Ramos (cell line): ENCODE results near the gene GATA2.

ENCODE experiments used
- in situ Hi-C: fragments of 300-500 bp; cut with MboI; formaldehyde crosslinking; loops from one replicate; pipeline ENCODE4 v1.14.3; 2022; ENCODE audit warnings: low sequenced_read_pairs; ENCODE audit not compliant: unreplicated experiment

The GATA2 gene

GRCh38 chr3:128503751-128504532 is 10.9 kb upstream of the GATA2 start:
- in situ Hi-C loops = loop anchor here (25.0 kb wide), 1 partner anchor 417 kb away; no protein-coding TSS in a partner anchor

- in situ Hi-C loops = loop anchor here (25.0 kb wide), 1 partner anchor 416 kb away; no protein-coding TSS in a partner anchor
These were observed 10.2 kb upstream of the GATA2 start for GRCh38 chr3:128503164-128503651.

- in situ Hi-C loops = loop anchor here (25.0 kb wide), 1 partner anchor 415 kb away; no protein-coding TSS in a partner anchor
These were observed 9.7 kb upstream of the GATA2 start for GRCh38 chr3:128502712-128503111.

DNA sequence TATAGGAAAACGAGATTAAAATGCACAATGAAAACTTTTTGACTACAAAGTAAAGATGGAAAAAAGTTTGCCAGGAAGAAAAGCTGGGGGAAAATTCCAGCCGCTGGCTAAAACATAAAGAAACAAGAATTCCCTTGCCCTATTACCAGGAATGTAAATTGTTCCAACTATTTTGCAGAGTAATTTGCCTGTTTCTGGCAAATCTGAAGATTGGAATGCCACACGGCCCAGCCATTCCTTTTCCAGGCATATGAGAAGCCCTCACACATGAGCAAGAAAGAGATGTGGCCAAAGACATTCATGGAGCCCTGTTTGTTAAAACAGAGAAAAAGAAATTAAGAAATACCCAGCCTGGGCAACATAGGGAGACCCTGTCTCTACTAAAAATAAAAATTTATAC is 8.4 kb upstream of the GATA2 start:
- in situ Hi-C loops = loop anchor here (25.0 kb wide), 1 partner anchor 414 kb away; no protein-coding TSS in a partner anchor

DNA sequence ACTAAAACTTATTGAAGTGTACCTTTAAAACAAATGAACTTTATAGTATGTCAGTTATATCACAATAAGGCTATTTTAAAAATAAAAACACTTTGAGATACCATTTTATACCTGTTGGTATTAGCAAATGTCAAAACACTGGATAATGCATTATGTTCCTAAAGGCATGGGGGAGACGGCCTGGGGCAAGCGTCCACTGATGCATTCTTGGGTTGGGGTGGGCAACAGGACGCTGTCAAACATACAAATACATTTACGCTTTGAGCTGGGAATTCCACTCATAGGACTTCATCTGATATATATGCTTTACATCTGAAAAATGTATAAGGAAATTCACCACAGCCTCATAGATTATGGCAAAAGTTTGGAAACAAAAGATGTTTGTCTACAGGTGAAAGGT is 7.6 kb upstream of the GATA2 start:
- in situ Hi-C loops = loop anchor here (25.0 kb wide), 1 partner anchor 413 kb away; no protein-coding TSS in a partner anchor

DNA sequence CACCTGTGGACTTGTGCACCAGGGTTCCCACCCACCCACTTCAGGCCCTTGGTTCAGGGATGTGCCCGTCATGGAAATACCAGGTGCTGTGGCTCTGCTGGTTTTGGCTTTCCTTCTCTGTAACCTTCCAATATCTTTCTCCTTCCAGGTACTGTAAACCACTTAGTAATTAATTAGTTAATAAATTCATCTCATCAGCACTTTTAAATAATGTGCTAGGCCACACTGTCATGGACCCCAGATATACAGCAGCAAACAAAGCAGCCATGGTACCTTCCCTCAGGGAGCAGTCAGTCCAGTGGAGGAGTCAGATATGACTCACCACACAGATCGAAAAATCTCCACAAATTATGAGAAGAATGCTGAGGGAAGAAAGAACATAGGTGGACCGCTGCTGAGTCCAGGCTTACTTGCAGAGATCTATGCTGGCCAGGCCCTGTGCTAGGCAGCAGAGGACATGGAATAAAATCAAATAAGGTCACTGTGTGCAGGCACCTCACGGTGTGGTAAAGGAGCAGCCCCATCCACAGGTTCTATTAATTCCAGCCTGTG is 6.8 kb upstream of the GATA2 start:
- in situ Hi-C loops = loop anchor here (25.0 kb wide), 1 partner anchor 412 kb away; no protein-coding TSS in a partner anchor

DNA sequence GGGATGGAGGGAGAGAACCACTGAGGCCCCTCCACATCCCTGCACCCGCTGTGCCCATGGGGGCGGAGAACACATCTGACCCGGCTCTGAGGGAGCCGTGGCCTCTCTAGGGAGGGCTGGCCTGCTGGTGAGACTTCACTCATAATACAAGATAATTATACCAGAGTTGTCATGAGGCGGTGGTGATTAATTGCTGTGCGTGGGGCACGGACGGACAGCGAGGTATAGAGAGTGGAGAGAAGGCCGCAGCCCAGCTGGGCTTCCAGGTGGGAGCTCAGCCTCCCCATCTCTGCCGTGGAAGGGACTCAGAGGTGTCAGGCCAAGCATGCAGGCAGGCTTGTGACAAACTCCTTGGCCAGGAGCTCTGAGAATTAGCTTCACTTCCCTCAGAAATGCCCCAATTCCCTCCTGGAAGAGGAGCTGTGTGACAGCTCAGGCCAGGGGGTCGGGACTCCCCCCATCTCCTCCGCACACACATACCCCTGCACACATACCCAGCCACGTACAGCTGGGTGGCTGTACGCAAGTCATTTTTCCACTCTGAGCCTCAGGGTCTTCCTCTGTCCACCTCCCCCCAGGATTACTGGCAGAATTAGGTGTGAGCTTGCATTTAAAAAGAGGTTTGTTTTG is 6.0 kb upstream of the GATA2 start:
- in situ Hi-C loops = no loop called here

DNA sequence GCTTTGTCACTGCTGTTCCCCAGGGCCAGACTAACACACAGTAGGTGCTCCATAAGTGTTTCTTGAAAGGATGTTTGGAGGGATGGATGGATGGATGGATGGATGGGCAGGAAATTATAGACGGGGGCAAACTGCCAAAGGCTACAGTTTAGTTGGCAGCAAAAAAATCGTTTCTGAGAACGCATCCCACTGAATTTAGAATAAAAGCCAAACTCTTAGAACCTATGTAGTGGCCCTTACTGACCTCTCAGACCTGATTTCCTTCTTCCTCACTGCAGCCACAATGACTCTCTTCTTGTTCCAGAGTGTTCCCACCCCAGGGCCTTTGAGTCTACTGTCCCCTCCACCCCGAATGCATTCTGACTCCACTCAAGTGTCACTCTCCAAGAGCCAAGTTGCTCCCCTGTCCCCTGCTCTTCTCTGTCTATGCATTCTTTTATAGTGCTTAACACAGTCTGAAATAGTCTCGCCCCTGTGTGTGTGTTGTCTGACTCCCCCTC is 5.2 kb upstream of the GATA2 start:
- in situ Hi-C loops = no loop called here

DNA sequence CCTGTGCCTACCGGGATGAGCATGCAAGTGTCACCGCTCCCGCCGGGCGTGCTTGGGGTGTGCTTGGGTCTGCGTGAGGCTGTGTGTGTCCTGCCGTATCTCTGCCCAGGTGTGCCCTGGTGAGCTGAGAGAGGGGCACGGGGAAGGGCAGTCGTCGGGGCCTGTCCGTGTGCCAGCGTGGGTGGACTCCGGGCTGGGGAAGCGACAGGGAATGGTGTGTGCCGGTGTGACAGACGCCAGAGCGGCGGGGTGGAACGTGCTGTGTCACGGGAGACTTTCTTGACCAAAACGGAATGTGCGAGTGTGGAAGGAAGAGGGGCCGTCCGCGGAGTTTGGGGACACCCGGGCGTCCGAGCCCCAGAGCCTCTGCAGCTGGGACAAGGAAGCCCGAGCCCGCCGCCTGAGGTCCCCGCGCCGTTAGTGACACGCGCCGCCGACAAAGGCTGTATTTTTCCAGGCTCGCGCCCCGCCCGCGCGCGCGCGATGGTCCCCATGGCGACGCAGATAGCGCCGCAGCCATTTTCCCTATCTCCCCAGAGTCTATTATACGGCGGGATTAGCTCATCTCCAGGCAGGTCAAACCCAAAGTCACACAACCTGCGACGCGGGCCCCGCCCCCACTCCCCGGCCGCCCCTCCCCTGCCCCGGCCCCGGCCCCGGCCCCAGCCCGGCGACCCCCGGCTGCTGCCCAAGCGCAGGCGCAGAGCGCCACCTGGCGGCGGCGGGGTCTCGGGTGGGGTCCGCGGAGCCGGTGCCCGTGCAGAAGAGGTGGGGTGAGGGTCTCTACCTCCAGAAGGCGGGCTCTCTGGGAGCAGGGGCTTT is 4.5 kb upstream of the GATA2 start:
- in situ Hi-C loops = no loop called here

DNA sequence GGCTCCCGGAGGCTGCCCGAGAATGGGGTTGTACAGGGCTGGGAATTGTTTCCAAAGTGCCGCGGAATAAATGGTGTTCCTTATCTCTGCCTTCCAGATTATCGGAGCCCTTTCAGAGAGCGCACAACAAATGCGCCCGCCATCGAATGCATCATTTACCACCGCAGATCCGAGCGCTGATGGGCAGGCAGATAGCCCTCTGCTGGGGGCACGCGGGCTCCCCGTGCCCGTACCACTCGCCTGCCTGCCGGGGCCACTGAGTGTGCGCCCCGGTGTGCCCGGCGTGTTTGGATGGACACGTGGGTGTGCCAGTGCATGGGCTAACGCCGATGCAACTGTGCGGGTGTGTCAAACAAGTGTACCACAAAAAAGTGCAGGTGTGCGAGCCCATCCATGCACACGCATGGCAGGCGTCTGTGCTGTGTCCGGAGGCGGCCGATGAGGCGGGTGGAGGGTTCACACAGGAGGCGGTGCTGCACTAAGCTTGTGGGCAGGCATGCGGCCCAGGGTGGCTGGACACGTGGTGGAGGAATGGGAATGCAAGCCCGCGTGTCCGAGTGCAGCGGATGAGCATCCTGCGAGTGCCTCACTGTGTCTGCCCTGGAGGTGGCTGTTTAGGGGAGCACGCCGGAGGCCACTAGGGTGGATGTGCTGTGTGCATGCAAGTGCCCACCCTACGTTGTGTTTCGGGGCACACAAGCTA is 3.8 kb upstream of the GATA2 start:
- in situ Hi-C loops = no loop called here

GRCh38 chr3:128496019-128496601 is 3.1 kb upstream of the GATA2 start:
- in situ Hi-C loops = no loop called here

- in situ Hi-C loops = no loop called here
These were observed 2.5 kb upstream of the GATA2 start for GRCh38 chr3:128495435-128495970.

DNA sequence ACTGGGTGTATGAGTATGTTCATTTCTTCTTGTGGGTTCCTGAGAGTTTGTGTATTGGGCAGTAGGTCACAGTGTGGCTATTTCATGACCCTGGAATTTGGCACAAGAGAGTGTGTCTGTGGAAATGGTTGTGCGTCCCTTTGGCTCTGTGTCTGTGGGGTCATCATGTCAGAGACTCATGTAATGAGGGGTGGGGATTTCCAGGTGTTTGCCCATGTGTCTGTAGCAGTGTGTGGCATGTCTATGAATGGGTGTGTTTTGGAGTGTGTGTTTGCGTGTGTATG is 1.3 kb upstream of the GATA2 start:
- in situ Hi-C loops = no loop called here

GRCh38 chr3:128493570-128494366 is 767 bp upstream of the GATA2 start:
- in situ Hi-C loops = no loop called here

DNA sequence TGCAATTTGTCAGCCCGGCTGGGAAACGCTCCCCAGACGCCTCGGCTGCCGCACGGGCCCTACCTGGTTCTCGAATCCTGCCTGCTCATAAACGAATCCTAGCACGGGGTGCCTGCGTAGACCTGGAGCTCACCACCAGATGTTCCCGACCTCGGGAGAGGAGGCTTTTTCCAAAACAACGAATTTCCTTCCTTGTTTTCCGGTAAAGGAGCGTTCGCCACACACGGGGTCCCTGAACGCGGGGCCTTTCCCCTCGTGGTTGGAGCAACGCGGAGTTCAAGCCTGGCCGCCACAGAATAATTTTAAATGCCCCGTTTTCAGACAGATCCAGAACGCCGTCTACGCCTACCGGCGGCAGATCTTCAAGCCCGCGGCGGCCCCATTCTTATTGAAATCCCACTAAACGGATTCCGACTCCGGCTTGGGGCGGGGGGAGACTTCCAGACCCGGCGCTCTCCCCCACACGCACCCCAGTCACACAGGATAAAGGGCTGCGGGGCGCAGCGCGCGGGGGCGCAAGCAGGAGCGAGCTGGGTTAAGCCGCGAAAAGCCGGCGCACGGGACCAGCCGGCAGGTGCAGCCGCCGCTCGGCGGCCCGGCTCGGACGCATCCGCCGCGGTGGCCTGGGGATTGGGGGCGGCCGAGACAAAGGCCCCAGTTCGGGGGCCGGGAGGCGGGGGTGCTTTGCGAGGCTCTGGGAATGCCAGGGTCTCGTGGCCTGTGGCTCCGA is 895 bp downstream of the GATA2 start:
- in situ Hi-C loops = no loop called here

DNA sequence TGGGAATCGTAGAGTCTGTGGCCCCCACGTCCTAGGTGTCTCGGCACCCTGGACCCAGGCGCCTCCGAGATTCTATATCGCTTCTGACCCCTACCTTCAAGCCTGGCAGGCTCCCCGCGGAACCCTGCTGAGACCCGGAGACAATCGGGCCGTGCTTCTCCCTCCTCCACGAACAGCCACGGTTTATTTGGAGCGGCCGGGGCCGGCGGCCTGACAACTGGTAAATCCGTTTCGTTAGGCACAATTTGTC is 1.4 kb downstream of the GATA2 start:
- in situ Hi-C loops = no loop called here

DNA sequence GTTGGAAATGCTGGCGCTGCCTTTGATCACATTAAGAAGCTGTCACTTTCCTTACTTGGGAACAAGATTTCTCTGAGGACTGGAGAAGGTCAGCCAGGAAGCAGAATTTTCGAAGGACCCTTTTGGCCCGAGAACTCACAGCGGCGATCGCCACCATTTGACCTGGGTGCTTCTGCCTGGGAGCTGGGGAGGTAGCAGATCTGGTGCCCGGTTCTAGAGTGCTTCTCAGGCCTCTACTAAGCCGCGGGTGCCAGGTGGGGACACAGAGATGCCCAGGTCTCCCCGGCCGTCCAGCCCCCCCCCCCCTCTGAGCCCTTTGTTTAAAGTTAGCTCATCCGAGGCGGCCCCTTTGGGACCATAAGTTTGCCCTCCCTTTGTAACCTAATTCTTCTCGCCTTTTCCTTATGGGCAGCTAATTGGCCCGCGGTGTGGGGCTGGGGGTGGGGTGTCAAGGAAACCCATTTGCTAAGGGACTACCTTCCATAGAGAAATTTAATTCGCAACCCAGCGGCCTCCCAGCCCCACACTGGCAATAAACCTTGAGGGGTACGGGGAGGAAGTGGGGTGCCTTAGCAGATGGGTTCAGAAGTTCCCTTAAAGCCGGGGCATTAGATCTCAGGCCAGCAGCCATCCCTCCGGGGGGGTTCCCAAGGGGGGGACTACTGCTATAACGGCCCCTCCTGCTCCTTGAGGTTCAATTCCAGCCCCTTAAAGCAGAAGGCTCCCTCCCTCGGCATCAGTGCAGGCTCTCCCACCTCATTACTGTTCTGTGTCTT is 1.9 kb downstream of the GATA2 start:
- in situ Hi-C loops = no loop called here
